Neural crest cell (in vitro differentiated cells): ENCODE results near the gene SHISA9. TPM values are rescaled to one million over a fixed set of nuclear protein-coding genes. Genes with fewer than 3 reads are reported as not detected.

Experiments
- DNase-seq: peaks from one replicate; pipeline ENCODE4 v3.0.0; 2021; ENCODE audit warnings: low read depth, mixed read lengths, low spot score
- H3K27ac Mint-ChIP-seq: one replicate; pipeline ENCODE4 v1.8.0; 2021; ENCODE audit warnings: mild to moderate bottlenecking, mixed read lengths; ENCODE audit not compliant: unreplicated experiment
- H3K27me3 Mint-ChIP-seq: 2 replicates; pipeline ENCODE4 v1.8.0; 2021; ENCODE audit warnings: low read depth, mild to moderate bottlenecking, mixed read lengths
- H3K36me3 Mint-ChIP-seq: 2 replicates; pipeline ENCODE4 v1.8.0; 2021; ENCODE audit warnings: low read depth, mild to moderate bottlenecking, mixed read lengths
- H3K4me1 Mint-ChIP-seq: 2 replicates; pipeline ENCODE4 v1.8.0; 2021; ENCODE audit warnings: mixed read lengths
- H3K4me3 Mint-ChIP-seq: one replicate; pipeline ENCODE4 v1.8.0; 2021; ENCODE audit warnings: mild to moderate bottlenecking, mixed read lengths
- H3K9me3 Mint-ChIP-seq: 2 replicates; pipeline ENCODE4 v1.8.0; 2021; ENCODE audit warnings: mixed read lengths
- CTCF ChIP-seq: fragments of 200-600 bp; sonication (generic); conservative IDR thresholded peaks from 2 replicates; pipeline ENCODE4 v1.5.0; 2021; ENCODE audit warnings: antibody characterized with exemption, mild to moderate bottlenecking
- total RNA-seq: library from RNA; stranded (reverse); gene quantifications from 2 replicates; pipeline ENCODE4 v1.2.1, GENCODE V29; 2021

The SHISA9 gene
- total RNA-seq, 1 donor from 2014 or later = 1.3 TPM

GRCh38 chr16:13181432-13181831 lies 280.0 kb downstream of the SHISA9 start:
- no peak for DNase-seq
- no peak for TF ChIP-seq CTCF
- H3K27me3 Mint-ChIP-seq = peaks cover 18% of the 10 kb centered on the region
- H3K27ac Mint-ChIP-seq = no peak overlapping the region
- no peaks in the 10 kb centered on the region for H3K36me3 Mint-ChIP-seq
- H3K4me1 Mint-ChIP-seq = no peaks in the 10 kb centered on the region
- H3K9me3 Mint-ChIP-seq = no peaks in the 10 kb centered on the region
- H3K4me3 Mint-ChIP-seq = no peak overlapping the region

DNA sequence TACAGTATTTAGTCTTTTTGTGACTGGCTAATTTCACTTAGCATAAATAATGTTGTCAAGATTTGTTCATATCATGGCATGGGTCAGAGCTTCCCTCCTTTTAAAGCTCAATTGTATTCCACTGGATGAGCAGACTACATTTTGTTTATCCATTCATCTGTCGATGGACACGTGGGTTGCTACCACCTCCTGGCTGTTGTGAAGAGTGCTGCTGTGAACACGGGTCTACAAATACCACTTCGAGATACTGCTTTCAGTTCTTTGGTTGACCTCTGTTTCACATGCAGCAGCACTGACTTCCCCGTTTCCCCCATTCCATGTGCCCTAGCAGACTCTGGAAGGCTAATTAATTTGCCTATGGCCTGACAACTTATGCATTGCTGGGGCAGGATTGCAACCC lies 285.4 kb downstream of the SHISA9 start:
- Mint-ChIP-seq H3K27me3 (peaks cover 15% of the 10 kb centered on the region), H3K4me1 (no peaks in the 10 kb centered on the region), H3K4me3 (no peak overlapping the region), H3K36me3 (no peaks in the 10 kb centered on the region), H3K9me3 (no peaks in the 10 kb centered on the region), H3K27ac (no peak overlapping the region)
- no peak for TF ChIP-seq CTCF
- no peak for DNase-seq

GRCh38 chr16:13189250-13189649 lies 287.9 kb downstream of the SHISA9 start:
- no peak for TF ChIP-seq CTCF
- Mint-ChIP-seq H3K36me3 (no peaks in the 10 kb centered on the region), H3K27ac (no peak overlapping the region), H3K4me1 (no peaks in the 10 kb centered on the region), H3K27me3 (peaks cover 9% of the 10 kb centered on the region), H3K9me3 (no peaks in the 10 kb centered on the region), H3K4me3 (no peak overlapping the region)
- no peak for DNase-seq

- no peak for TF ChIP-seq CTCF
- H3K4me3 Mint-ChIP-seq = no peak overlapping the region
- peaks cover 2% of the 10 kb centered on the region for H3K27me3 Mint-ChIP-seq
- H3K9me3 Mint-ChIP-seq = no peaks in the 10 kb centered on the region
- DNase-seq = no peak
- H3K36me3 Mint-ChIP-seq = no peaks in the 10 kb centered on the region
- H3K27ac Mint-ChIP-seq = no peak overlapping the region
- no peaks in the 10 kb centered on the region for H3K4me1 Mint-ChIP-seq
These were observed 292.3 kb downstream of the SHISA9 start for GRCh38 chr16:13193721-13194120.

GRCh38 chr16:13194766-13195165 lies 293.4 kb downstream of the SHISA9 start:
- H3K9me3 Mint-ChIP-seq = no peaks in the 10 kb centered on the region
- no peak overlapping the region for H3K27ac Mint-ChIP-seq
- H3K4me1 Mint-ChIP-seq = no peaks in the 10 kb centered on the region
- H3K27me3 Mint-ChIP-seq = peaks cover under 1% of the 10 kb centered on the region
- H3K4me3 Mint-ChIP-seq = no peak overlapping the region
- no peak for TF ChIP-seq CTCF
- no peaks in the 10 kb centered on the region for H3K36me3 Mint-ChIP-seq
- no peak for DNase-seq

DNA sequence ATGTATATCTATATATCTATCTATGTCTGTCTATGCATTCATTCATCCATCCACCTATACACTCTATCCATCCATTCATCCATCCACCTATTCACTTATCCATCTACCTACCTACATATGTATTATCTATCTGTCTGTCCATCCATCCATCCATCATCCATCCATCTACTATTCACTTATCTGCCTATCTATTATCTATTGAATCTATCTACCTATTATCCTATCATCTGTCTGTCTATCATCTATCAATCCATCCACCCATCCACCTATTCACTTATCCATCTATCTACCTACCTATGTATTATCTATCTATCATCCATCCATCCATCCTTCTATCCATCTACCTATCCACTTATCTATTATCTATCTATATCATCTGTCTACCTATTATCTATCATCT lies 302.3 kb downstream of the SHISA9 start:
- H3K27me3 Mint-ChIP-seq = peaks cover 5% of the 10 kb centered on the region
- no peak for DNase-seq
- no peak overlapping the region for H3K4me3 Mint-ChIP-seq
- no peaks in the 10 kb centered on the region for H3K4me1 Mint-ChIP-seq
- TF ChIP-seq CTCF = no peak
- no peak overlapping the region for H3K27ac Mint-ChIP-seq
- H3K9me3 Mint-ChIP-seq = no peaks in the 10 kb centered on the region
- no peaks in the 10 kb centered on the region for H3K36me3 Mint-ChIP-seq
